Psoas muscle (tissue), 8 donors: ENCODE results near the gene MRPL2. TPM values are rescaled to one million over a fixed set of nuclear protein-coding genes. Genes with fewer than 3 reads are reported as not detected.
A peak's percentile ranks its signal among the peaks of the same experiment; 100 is the strongest.

Source experiments
- ATAC-seq, 4 donors: fragments of 200-7000 bp; cut with Tn5 transposase; one replicate each; pipeline ENCODE4 v1.9.1; 2020; ENCODE audit warnings: moderate library complexity in 3 of 4, mild to moderate bottlenecking in 2 of 4
- DNase-seq, 2 donors: peaks; one replicate each; pipeline ENCODE4 v3.0.0-alpha.2; 2020
- H3K27ac ChIP-seq: fragments of 200-600 bp; one replicate; pipeline ENCODE4 v1.8.0; 2022
- H3K27me3 ChIP-seq, 3 donors: fragments of 200-600 bp in 1 of 3; one replicate each; pipeline versions ENCODE4 v1.6.1 to v1.8.0; 2013 to 2022; ENCODE audit warnings: low read length in 2 of 3, mild to moderate bottlenecking in 2 of 3, moderate library complexity in 1 of 3; ENCODE audit not compliant: insufficient read depth in 3 of 3
- H3K36me3 ChIP-seq, 2 donors: fragments of 200-600 bp in 1 of 2; one replicate each; pipeline versions ENCODE4 v1.6.1 to v1.8.0; 2013 to 2022; ENCODE audit warnings: low read depth in 1 of 2, mild to moderate bottlenecking in 1 of 2, moderate library complexity in 1 of 2; ENCODE audit not compliant: insufficient read depth in 1 of 2
- H3K4me1 ChIP-seq: fragments of 200-600 bp; one replicate; pipeline ENCODE4 v1.8.0; 2022
- H3K4me3 ChIP-seq: fragments of 200-600 bp; one replicate; pipeline ENCODE4 v1.8.0; 2022; ENCODE audit warnings: mild to moderate bottlenecking
- H3K9me3 ChIP-seq: fragments of 200-600 bp; one replicate; pipeline ENCODE4 v1.8.0; 2022
- WGBS, 3 donors: extraction: QIAGEN DNeasy Blood & Tissue Kit; methylation state at CpG; one replicate each; pipeline versions ENCODE4 v1.1.6 to v1.1.7; 2013; 5-methylcytosine and 5-hydroxymethylcytosine counted together
- intact Hi-C, 2 donors: fragments of 100-400 bp; cut with DNase I; formaldehyde crosslinking; loops; one replicate each; pipeline versions ENCODE4 v1.11.0 to v1.14.2; 2022
- polyA plus RNA-seq, 3 donors: library from polyadenylated mRNA; stranded (reverse); fragments of 200-250 nt; gene quantifications; one replicate each; pipeline ENCODE4 v1.2.3, GENCODE V29; 2013
- total RNA-seq, 4 donors: library from RNA; stranded (reverse); fragmentation: NEBNext Ultra II Directional in 2 of 4; extraction: Animal tissue kit (Norgen Biotek cat#: 25700) in 2 of 4; gene quantifications; one replicate each; pipeline versions ENCODE4 v1.2.1 to v1.2.4, GENCODE V29; 2021 to 2023
- TF ChIP-seq, protein P1 (sequence below): fragments of 200-600 bp; IDR thresholded peaks from one replicate; pipeline ENCODE4 v1.8.0; 2022; ENCODE audit warnings: antibody characterized with exemption
- donor health status: healthy with polysubstance abuse.
- donor health status: DM: no; HTN: no; CAD: no; lungs with moderate emphysema.
- donor health status: Bipolar disorder and iron deficiency.
- donor health status: healthy.
- donor health status: DM: yes; HTN: yes; CAD: no.
- donor health status: DM: no; HTN: no; CAD: no.
- donor health status: DM: no; HTN: no; CAD: no.
- donor health status: DM: yes; HTN: yes; CAD: no.

MRPL2 gene
- total and polyA plus RNA-seq, 7 donors, result 61.3 to 139 (median 91.2) TPM

DNA sequence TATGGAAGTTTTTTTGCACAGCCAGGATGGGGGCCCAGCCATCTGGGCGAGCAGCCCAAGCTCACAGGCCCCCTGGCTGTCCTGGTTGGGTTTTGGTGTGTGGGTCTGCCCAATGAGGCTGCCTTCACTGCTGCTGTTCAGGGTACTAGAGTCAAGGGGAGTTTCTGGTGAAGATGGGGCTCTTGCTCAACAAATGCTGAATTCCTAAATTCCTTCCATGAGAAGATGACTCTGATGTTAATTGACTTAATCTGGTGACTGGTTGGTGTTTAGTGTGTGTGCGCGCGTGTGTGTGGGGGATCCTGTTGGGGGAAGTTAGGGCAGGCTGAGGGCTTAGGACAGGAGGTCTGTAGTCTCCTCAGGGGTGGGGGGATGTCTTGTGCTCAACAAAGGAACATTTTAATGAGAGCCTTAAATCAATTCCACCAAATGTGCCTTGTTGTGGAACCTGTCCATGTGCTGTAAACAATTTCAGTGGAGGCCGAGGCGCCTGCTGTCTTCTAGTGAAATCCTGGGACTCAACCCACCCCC is 18.8 kb upstream of the MRPL2 start:
- TF ChIP-seq, protein P1, sequence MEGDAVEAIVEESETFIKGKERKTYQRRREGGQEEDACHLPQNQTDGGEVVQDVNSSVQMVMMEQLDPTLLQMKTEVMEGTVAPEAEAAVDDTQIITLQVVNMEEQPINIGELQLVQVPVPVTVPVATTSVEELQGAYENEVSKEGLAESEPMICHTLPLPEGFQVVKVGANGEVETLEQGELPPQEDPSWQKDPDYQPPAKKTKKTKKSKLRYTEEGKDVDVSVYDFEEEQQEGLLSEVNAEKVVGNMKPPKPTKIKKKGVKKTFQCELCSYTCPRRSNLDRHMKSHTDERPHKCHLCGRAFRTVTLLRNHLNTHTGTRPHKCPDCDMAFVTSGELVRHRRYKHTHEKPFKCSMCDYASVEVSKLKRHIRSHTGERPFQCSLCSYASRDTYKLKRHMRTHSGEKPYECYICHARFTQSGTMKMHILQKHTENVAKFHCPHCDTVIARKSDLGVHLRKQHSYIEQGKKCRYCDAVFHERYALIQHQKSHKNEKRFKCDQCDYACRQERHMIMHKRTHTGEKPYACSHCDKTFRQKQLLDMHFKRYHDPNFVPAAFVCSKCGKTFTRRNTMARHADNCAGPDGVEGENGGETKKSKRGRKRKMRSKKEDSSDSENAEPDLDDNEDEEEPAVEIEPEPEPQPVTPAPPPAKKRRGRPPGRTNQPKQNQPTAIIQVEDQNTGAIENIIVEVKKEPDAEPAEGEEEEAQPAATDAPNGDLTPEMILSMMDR, result no peak
- 90 to 93% (median 92%) methylated on average over 6 of the region's 6 CpGs for WGBS, 3 donors
- H3K9me3 ChIP-seq, result no peaks in the 10 kb centered on the region
- peaks cover 5% of the 10 kb centered on the region for H3K4me1 ChIP-seq
- peaks cover 0 to 19% of the 10 kb centered on the region in 2 donors for H3K36me3 ChIP-seq
- ATAC-seq (no peak), DNase-seq (no peak)
- no peak overlapping the region for H3K27ac ChIP-seq
- no peak overlapping the region for H3K4me3 ChIP-seq
- peaks cover 0 to 20% (median 12%) of the 10 kb centered on the region in 3 donors for H3K27me3 ChIP-seq
- intact Hi-C loops, result no loop called here

DNA sequence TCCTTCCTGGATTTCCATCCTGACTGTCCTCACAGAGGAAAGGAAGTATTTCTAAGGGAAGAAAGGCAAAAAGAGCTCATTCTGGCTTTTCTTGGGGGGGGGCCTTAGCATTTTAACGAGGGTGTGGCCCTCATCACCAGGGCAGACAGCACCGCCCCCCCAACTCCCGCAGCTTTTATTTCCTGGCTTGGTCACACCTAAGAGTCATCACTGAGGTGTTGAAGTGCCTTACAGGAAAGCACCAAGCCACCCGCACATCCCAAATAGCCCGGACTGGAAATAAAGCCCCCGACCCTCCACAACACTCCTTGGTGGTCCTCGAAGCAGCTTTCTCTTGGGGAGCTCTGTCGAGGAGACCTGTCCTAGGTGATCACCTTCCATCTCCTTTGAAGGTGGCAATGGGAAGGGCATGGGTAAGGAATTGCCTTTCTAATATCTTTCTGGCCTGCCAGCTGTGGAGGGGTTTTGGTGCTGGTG is 18.1 kb upstream of the MRPL2 start:
- Histone ChIP-seq H3K4me3 (peak overlapping the region; percentile 63), H3K4me1 (peaks cover 5% of the 10 kb centered on the region), H3K27me3 (peaks cover 0 to 20% (median 12%) of the 10 kb centered on the region in 3 donors), H3K36me3 (peaks cover 0 to 26% of the 10 kb centered on the region in 2 donors), H3K9me3 (no peaks in the 10 kb centered on the region), H3K27ac (no peak overlapping the region)
- 51 to 62% (median 53%) methylated on average over 8 of the region's 8 CpGs for WGBS, 3 donors
- intact Hi-C loops, result no loop called here
- DNase-seq, result no peak
- TF ChIP-seq, protein P1, result no peak
- ATAC-seq, result no peak

DNA sequence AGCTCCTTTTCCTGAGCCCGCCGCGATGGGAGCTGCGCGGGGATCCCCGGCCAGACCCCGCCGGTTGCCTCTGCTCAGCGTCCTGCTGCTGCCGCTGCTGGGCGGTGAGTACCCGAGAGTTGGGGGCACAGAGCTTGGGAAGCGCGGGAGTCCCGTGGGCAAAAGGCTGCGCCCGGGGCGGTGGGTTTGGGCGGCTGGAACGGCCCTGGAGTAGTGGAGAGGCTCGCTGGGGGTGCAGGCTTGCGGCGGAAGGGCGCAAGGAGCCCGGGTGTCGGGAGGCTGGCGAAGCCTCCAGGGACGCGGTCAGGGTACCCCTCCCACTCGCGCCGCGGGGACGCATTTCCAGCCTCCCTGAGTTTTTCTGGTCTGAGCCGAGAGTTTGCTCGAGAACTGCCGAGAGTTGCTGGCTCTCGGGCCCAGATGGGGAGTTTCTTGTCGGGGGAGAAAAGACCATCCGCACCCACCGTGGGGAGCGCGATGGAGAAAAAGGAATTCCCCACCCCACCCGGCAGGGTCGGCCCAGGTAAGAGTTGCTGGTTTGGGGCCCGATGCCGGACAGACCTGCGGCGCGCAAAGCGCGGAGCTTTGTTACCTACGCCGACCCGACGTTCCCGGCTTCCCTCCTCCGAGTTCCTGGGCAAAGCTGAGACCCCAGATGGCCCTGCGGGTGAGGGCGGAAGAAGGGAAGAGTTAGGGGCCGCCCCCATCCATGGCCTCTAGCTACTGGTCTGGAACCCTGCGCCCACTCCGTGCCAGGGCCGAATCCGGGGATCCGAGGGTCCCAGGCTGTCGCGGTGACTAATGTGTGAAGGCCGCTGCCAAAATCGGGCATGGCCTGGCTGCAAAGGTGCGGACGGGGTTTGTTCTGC is 17.5 kb upstream of the MRPL2 start:
- H3K36me3 ChIP-seq, result peaks cover 0 to 32% of the 10 kb centered on the region in 2 donors
- 2 to 4% (median 3%) methylated on average over 62 to 72 of the region's 72 CpGs for WGBS, 3 donors
- H3K4me3 ChIP-seq, result peak overlapping the region; percentile 63
- peaks cover 0 to 20% (median 12%) of the 10 kb centered on the region in 3 donors for H3K27me3 ChIP-seq
- DNase-seq (peak in 1 of 2 donors; percentile 18), ATAC-seq (peak in 3 of 4 donors; percentile 21 to 44 (median 28))
- TF ChIP-seq, protein P1, result no peak
- intact Hi-C loops, result no loop called here
- no peaks in the 10 kb centered on the region for H3K9me3 ChIP-seq
- H3K27ac ChIP-seq, result no peak overlapping the region
- peaks cover 5% of the 10 kb centered on the region for H3K4me1 ChIP-seq

DNA sequence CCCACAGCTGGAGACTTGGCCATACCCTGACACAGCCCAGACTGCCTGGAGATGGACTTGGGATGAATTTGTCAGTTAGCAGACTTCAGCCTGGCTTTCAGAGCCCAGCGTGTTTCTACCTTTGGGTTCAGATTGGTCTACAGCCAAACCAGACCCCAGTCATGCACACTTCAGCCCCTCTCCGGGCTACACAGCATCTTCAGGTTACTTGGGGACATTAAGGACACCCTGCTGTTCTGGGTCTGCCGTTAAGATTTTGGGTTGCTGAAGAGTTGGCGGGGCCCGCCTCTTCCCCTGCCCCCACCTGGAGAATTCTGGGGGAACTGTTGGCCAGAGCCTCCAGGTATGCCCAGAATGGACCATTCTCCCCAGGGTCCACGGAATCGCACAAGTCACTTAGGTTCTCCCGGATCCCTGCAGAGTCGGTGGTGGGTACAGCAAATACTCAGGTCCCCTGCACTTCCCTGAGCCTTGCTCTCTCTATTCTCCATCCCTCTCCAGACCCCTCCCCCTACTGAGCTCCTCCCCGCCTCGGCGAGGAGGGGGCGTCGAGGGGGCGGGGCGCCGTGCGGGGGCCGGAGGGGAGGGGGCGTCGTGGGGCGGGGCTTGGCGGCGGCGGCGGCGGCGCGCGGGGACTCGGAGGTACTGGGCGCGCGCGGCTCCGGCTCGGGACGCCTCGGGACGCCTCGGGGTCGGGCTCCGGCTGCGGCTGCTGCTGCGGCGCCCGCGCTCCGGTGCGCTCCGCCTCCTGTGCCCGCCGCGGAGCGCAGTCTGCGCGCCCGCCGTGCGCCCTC is 16.6 kb upstream of the MRPL2 start, which contains the start of gene PTK7:
TSS of gene PTK7 (plus strand) at position 645 of the 794 bp plus-strand sequence. CDS start 175 bp downstream, outside the sequence.
- Histone ChIP-seq H3K9me3 (no peaks in the 10 kb centered on the region), H3K27me3 (peaks cover 0 to 20% (median 12%) of the 10 kb centered on the region in 3 donors), H3K4me1 (peaks cover 5% of the 10 kb centered on the region), H3K27ac (no peak within 1 kb of the TSS), H3K4me3 (peak within 1 kb of the TSS; percentile 63), H3K36me3 (peaks cover 0 to 41% of the 10 kb centered on the region in 2 donors)
- 4 to 7% (median 6%) methylated on average over 28 to 60 of the region's 60 CpGs for WGBS, 3 donors
- TF ChIP-seq, protein P1, result no peak
- intact Hi-C loops, result no loop called here
- ATAC-seq (peak; percentile 27 to 60 (median 54)), DNase-seq (no peak)
